IMR-90 (cell line): Measurements from ENCODE around the gene RELCH. TPM values are rescaled to one million over a fixed set of nuclear protein-coding genes. Genes with fewer than 3 reads are reported as not detected.

Experiments
- ATAC-seq: fragments of 200-7000 bp; cut with Tn5 transposase; 2 replicates; pipeline ENCODE4 v1.9.1; 2020; ENCODE audit warnings: low read depth, mild to moderate bottlenecking, moderate library complexity
- BruUV-seq: library from RNA; stranded (reverse); fragments of 400-500 nt; replicated peaks from 2 replicates; lab custom pipeline; 2021; lab: Mats Ljungman, UMichigan
- CTCF ChIA-PET: fragments of 300-600 bp; formaldehyde crosslinking; extraction: SDS; loops from one replicate; lab custom pipeline; 2021; ENCODE audit warnings: antibody characterized with exemption; lab: Yijun Ruan, JAX
- POLR2A ChIA-PET: fragments of 300-600 bp; sonication (Branson Sonifier 250); formaldehyde crosslinking; loops from one replicate; lab custom pipeline; 2022; ENCODE audit warnings: antibody characterized with exemption; ENCODE audit not compliant: unreplicated experiment; lab: Charles Lee
- DNase-seq: peaks from one replicate; pipeline ENCODE4 v3.0.0; 2013
- H2AFZ ChIP-seq: replicated peaks from 2 replicates; pipeline ENCODE3; 2013; ENCODE audit warnings: low read length, mild to moderate bottlenecking; ENCODE audit not compliant: poor library complexity
- H2AK5ac ChIP-seq: 2 replicates; pipeline ENCODE4 v1.6.1; 2013; ENCODE audit warnings: low read depth, low read length, inconsistent platforms
- H2AK9ac ChIP-seq: replicated peaks from 2 replicates; pipeline ENCODE3; 2013; ENCODE audit warnings: mild to moderate bottlenecking, low read depth, low read length, moderate library complexity; ENCODE audit not compliant: poor library complexity
- H2BK120ac ChIP-seq: 2 replicates; pipeline ENCODE4 v1.6.1; 2013; ENCODE audit warnings: low read depth, low read length, inconsistent platforms
- H2BK15ac ChIP-seq: 3 replicates; pipeline ENCODE4 v1.6.1; 2013; ENCODE audit warnings: low read depth, low read length, inconsistent platforms
- H2BK20ac ChIP-seq: 2 replicates; pipeline ENCODE4 v1.6.1; 2013; ENCODE audit warnings: low read depth, mild to moderate bottlenecking, inconsistent platforms, low read length, moderate library complexity
- H2BK5ac ChIP-seq: 2 replicates; pipeline ENCODE4 v1.6.1; 2013; ENCODE audit warnings: mild to moderate bottlenecking, low read depth, low read length, inconsistent platforms; ENCODE audit not compliant: poor library complexity, severe bottlenecking
- H3K14ac ChIP-seq: replicated peaks from 2 replicates; pipeline ENCODE4 v1.6.1; 2013; ENCODE audit warnings: low read depth, low read length, inconsistent platforms
- H3K18ac ChIP-seq: 2 replicates; pipeline ENCODE4 v1.6.1; 2013; ENCODE audit warnings: low read depth, low read length, control low read depth
- H3K23ac ChIP-seq: 2 replicates; pipeline ENCODE4 v1.6.1; 2013; ENCODE audit warnings: low read depth, low read length, inconsistent platforms
- H3K27ac ChIP-seq: 2 replicates; pipeline ENCODE4 v1.5.1; 2013; ENCODE audit warnings: mild to moderate bottlenecking, control low read depth, low read length; ENCODE audit not compliant: insufficient read depth
- H3K27me3 ChIP-seq: 2 replicates; pipeline ENCODE4 v1.6.1; 2013; ENCODE audit warnings: low read length; ENCODE audit not compliant: control insufficient read depth, insufficient read depth
- H3K36me3 ChIP-seq: 2 replicates; pipeline ENCODE4 v1.6.1; 2013; ENCODE audit warnings: low read length, mixed read lengths; ENCODE audit not compliant: control insufficient read depth, insufficient read depth
- H3K4ac ChIP-seq: 2 replicates; pipeline ENCODE4 v1.6.1; 2013; ENCODE audit warnings: low read depth, low read length, inconsistent platforms
- H3K4me1 ChIP-seq: 2 replicates; pipeline ENCODE4 v1.6.1; 2013; ENCODE audit warnings: low read length, mixed read lengths; ENCODE audit not compliant: control insufficient read depth, insufficient read depth
- H3K4me2 ChIP-seq: 2 replicates; pipeline ENCODE4 v1.6.1; 2013; ENCODE audit warnings: low read depth, mild to moderate bottlenecking, control low read depth, low read length, moderate library complexity
- H3K4me3 ChIP-seq: 2 replicates; pipeline ENCODE4 v1.5.1; 2013; ENCODE audit warnings: low read depth, mild to moderate bottlenecking, control low read depth, low read length, moderate library complexity; ENCODE audit not compliant: insufficient read depth
- H3K56ac ChIP-seq: 2 replicates; pipeline ENCODE4 v1.6.1; 2013; ENCODE audit warnings: low read length, inconsistent platforms; ENCODE audit not compliant: insufficient read depth; ENCODE audit errors: extremely low read depth
- H3K79me1 ChIP-seq, 2 experiments: 2 replicates each; pipeline ENCODE4 v1.6.1; 2013; ENCODE audit warnings: low read length in 2 of 2, inconsistent platforms in 1 of 2, low read depth in 1 of 2
- H3K9ac ChIP-seq: 2 replicates; pipeline ENCODE4 v1.6.1; 2013; ENCODE audit warnings: low read depth, low read length, control low read depth
- H3K9me1 ChIP-seq: 2 replicates; pipeline ENCODE4 v1.6.1; 2013; ENCODE audit warnings: low read length, inconsistent platforms; ENCODE audit not compliant: insufficient read depth
- H3K9me3 ChIP-seq: 2 replicates; pipeline ENCODE4 v1.6.1; 2013; ENCODE audit warnings: low read length; ENCODE audit not compliant: control insufficient read depth, insufficient read depth
- H4K20me1 ChIP-seq: 2 replicates; pipeline ENCODE4 v1.6.1; 2013; ENCODE audit warnings: low read length, inconsistent platforms; ENCODE audit not compliant: insufficient read depth
- H4K5ac ChIP-seq: 2 replicates; pipeline ENCODE4 v1.6.1; 2013; ENCODE audit warnings: mild to moderate bottlenecking, low read depth, low read length, control low read depth
- H4K8ac ChIP-seq, 2 experiments: 2 replicates each; pipeline ENCODE4 v1.6.1; 2013; ENCODE audit warnings: low read depth in 2 of 2, low read length in 2 of 2, control low read depth in 1 of 2, inconsistent platforms in 1 of 2
- H4K91ac ChIP-seq: 2 replicates; pipeline ENCODE4 v1.6.1; 2013; ENCODE audit warnings: low read depth, low read length, inconsistent platforms; ENCODE audit not compliant: insufficient read depth
- POLR2A ChIP-seq: IDR thresholded peaks from 2 replicates; pipeline ENCODE4 v1.6.1; 2012; ENCODE audit warnings: mild to moderate bottlenecking, low read depth, low read length
- WGBS, 2 experiments: methylation state at CpG; one replicate each; pipeline versions ENCODE4 v1.1.5 to v1.1.7; 2013; ENCODE audit warnings: missing lambda C conversion rate in 2 of 2; ENCODE audit not compliant: insufficient read length in 1 of 2; ENCODE audit errors: extremely low coverage in 2 of 2; 5-methylcytosine and 5-hydroxymethylcytosine counted together
- dilution Hi-C: fragments of 300-500 bp; cut with HindIII; formaldehyde crosslinking; loops from one replicate; pipeline ENCODE4 v1.14.3; 2018; ENCODE audit warnings: low sequenced_read_pairs; ENCODE audit not compliant: unreplicated experiment
- in situ Hi-C: fragments of 300-500 bp; cut with MboI; formaldehyde crosslinking; loops from 3 replicates; pipeline ENCODE4 v1.14.3; 2019; ENCODE audit warnings: low sequenced_read_pairs, inconsistent platforms, mixed read lengths
- intact Hi-C: fragments of 100-400 bp; cut with micrococcal nuclease; formaldehyde crosslinking; loops from 2 replicates; pipeline ENCODE4 v1.10.0; 2022
- polyA plus RNA-seq, 3 experiments: library from polyadenylated mRNA; depleted of rRNA; stranded (reverse); fragments of >200 nt; gene quantifications; 2 replicates each; pipeline ENCODE4 v1.2.3, GENCODE V29; 2012; ENCODE audit warnings: low replicate concordance in 1 of 3
- total RNA-seq: library from RNA; depleted of rRNA; stranded (reverse); fragments of >200 nt; gene quantifications from 2 replicates; pipeline ENCODE4 v1.2.3, GENCODE V29; 2012

Gene RELCH
- total and polyA plus RNA-seq, 2 of the 4 experiments (the other 2 are of a cell fraction) = 14.4 to 52.5 TPM

GRCh38 chr18:62343316-62343715, 156.3 kb downstream of the RELCH start:
- Histone ChIP-seq H2BK20ac (no peak overlapping the region), H4K5ac (no peak overlapping the region), H2AFZ (no peak overlapping the region), H3K9me1 (peaks cover 3% of the 10 kb centered on the region; the same call in 1 of the 2 replicates), H3K79me1 (no peaks in the 10 kb centered on the region), H3K9me3 (no peaks in the 10 kb centered on the region), H3K4me3 (no peak overlapping the region), H2AK9ac (no peak overlapping the region), H2BK120ac (no peak overlapping the region), H3K9ac (no peak overlapping the region), H3K56ac (no peak overlapping the region), H3K18ac (no peak overlapping the region), H3K14ac (no peak overlapping the region), H2BK15ac (no peak overlapping the region), H4K8ac (no peak overlapping the region), H2BK5ac (no peak overlapping the region), H3K27ac (no peak overlapping the region), H3K4me1 (peaks cover 4% of the 10 kb centered on the region), H3K4ac (no peak overlapping the region), H2AK5ac (no peak overlapping the region), H3K36me3 (no peaks in the 10 kb centered on the region), H4K20me1 (no peaks in the 10 kb centered on the region), H4K91ac (no peak overlapping the region), H3K27me3 (peaks cover 32% of the 10 kb centered on the region), H3K23ac (no peak overlapping the region), H3K4me2 (no peak overlapping the region)
- CTCF ChIA-PET = no interaction called here
- intact Hi-C loops (no loop called here), dilution Hi-C loops (no loop called here), in situ Hi-C loops (no loop called here)
- TF ChIP-seq POLR2A = no peak
- no TSS peak for BruUV-seq
- DNase-seq (no peak), ATAC-seq (no peak)
- POLR2A ChIA-PET = no interaction called here
- WGBS, 2 experiments = no CpG with 5 or more reads among the region's 8 CpGs
